ENCODE measurements around the gene STARD7. TPM values are rescaled to one million over a fixed set of nuclear protein-coding genes. Genes with fewer than 3 reads are reported as not detected.
A peak's percentile ranks its signal among the peaks of the same experiment; 100 is the strongest.

STARD7 gene
- total and polyA plus RNA-seq, 10 of the 15 experiments (the other 5 are each of a cell fraction or from before 2014, with no cell fraction given), result 85.4 to 237 (median 153) TPM

DNA sequence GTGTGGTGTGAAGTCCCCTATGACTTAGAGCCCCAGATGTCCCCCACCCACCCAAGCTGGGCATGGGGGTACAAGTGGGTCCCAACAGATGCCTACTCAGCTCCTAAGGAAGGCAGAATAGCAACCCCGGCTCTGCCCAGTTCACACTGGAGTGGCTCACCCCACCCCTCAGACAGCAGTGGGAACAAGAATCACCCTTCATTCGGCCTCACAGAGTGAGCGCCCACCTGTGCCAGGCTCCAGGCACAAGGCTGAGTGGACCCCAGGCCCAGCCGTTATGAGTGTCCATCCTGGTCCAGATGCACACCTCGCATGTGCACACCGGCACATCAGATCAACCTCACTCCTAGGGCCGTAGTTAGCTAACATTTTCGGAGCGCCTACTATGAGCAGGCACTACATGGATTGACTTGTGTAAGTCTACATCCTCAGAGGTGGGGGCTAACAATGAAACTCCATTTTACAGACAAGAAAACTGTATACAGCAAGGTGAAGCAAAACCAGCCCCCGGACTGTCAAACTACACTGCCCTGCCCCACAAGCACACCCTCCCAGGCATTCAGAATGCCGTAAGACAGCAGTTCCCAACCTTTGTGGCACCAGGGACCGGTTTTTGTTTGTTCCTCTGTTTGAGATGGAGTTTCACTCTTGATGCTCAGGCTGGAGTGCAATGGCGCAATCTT lies 67.5 kb downstream of the STARD7 start (continued):
- TF ChIP-seq, protein P1, sequence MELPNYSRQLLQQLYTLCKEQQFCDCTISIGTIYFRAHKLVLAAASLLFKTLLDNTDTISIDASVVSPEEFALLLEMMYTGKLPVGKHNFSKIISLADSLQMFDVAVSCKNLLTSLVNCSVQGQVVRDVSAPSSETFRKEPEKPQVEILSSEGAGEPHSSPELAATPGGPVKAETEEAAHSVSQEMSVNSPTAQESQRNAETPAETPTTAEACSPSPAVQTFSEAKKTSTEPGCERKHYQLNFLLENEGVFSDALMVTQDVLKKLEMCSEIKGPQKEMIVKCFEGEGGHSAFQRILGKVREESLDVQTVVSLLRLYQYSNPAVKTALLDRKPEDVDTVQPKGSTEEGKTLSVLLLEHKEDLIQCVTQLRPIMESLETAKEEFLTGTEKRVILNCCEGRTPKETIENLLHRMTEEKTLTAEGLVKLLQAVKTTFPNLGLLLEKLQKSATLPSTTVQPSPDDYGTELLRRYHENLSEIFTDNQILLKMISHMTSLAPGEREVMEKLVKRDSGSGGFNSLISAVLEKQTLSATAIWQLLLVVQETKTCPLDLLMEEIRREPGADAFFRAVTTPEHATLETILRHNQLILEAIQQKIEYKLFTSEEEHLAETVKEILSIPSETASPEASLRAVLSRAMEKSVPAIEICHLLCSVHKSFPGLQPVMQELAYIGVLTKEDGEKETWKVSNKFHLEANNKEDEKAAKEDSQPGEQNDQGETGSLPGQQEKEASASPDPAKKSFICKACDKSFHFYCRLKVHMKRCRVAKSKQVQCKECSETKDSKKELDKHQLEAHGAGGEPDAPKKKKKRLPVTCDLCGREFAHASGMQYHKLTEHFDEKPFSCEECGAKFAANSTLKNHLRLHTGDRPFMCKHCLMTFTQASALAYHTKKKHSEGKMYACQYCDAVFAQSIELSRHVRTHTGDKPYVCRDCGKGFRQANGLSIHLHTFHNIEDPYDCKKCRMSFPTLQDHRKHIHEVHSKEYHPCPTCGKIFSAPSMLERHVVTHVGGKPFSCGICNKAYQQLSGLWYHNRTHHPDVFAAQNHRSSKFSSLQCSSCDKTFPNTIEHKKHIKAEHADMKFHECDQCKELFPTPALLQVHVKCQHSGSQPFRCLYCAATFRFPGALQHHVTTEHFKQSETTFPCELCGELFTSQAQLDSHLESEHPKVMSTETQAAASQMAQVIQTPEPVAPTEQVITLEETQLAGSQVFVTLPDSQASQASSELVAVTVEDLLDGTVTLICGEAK (IDR thresholded peaks at IDR 0.05; ENCODE audit: borderline replicate concordance), result no peak
- TF ChIP-seq TCF3 (IDR thresholded peaks at IDR 0.05; ENCODE audit: borderline replicate concordance, insufficient read depth, low read depth, low read length), result 0 out of 2 replicates have a peak, but pooled peaks have one; percentile 9
- TF ChIP-seq, protein P2, sequence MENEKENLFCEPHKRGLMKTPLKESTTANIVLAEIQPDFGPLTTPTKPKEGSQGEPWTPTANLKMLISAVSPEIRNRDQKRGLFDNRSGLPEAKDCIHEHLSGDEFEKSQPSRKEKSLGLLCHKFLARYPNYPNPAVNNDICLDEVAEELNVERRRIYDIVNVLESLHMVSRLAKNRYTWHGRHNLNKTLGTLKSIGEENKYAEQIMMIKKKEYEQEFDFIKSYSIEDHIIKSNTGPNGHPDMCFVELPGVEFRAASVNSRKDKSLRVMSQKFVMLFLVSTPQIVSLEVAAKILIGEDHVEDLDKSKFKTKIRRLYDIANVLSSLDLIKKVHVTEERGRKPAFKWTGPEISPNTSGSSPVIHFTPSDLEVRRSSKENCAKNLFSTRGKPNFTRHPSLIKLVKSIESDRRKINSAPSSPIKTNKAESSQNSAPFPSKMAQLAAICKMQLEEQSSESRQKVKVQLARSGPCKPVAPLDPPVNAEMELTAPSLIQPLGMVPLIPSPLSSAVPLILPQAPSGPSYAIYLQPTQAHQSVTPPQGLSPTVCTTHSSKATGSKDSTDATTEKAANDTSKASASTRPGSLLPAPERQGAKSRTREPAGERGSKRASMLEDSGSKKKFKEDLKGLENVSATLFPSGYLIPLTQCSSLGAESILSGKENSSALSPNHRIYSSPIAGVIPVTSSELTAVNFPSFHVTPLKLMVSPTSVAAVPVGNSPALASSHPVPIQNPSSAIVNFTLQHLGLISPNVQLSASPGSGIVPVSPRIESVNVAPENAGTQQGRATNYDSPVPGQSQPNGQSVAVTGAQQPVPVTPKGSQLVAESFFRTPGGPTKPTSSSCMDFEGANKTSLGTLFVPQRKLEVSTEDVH (IDR thresholded peaks at IDR 0.05; ENCODE audit: low read depth, partially characterized antibody), result no peak
- TF ChIP-seq JUND (IDR thresholded peaks at IDR 0.05; ENCODE audit: low read depth, low read length), result no peak
- TF ChIP-seq, protein P3, sequence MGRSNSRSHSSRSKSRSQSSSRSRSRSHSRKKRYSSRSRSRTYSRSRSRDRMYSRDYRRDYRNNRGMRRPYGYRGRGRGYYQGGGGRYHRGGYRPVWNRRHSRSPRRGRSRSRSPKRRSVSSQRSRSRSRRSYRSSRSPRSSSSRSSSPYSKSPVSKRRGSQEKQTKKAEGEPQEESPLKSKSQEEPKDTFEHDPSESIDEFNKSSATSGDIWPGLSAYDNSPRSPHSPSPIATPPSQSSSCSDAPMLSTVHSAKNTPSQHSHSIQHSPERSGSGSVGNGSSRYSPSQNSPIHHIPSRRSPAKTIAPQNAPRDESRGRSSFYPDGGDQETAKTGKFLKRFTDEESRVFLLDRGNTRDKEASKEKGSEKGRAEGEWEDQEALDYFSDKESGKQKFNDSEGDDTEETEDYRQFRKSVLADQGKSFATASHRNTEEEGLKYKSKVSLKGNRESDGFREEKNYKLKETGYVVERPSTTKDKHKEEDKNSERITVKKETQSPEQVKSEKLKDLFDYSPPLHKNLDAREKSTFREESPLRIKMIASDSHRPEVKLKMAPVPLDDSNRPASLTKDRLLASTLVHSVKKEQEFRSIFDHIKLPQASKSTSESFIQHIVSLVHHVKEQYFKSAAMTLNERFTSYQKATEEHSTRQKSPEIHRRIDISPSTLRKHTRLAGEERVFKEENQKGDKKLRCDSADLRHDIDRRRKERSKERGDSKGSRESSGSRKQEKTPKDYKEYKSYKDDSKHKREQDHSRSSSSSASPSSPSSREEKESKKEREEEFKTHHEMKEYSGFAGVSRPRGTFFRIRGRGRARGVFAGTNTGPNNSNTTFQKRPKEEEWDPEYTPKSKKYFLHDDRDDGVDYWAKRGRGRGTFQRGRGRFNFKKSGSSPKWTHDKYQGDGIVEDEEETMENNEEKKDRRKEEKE (IDR thresholded peaks at IDR 0.05), result no peak
- TF ChIP-seq, protein P4, sequence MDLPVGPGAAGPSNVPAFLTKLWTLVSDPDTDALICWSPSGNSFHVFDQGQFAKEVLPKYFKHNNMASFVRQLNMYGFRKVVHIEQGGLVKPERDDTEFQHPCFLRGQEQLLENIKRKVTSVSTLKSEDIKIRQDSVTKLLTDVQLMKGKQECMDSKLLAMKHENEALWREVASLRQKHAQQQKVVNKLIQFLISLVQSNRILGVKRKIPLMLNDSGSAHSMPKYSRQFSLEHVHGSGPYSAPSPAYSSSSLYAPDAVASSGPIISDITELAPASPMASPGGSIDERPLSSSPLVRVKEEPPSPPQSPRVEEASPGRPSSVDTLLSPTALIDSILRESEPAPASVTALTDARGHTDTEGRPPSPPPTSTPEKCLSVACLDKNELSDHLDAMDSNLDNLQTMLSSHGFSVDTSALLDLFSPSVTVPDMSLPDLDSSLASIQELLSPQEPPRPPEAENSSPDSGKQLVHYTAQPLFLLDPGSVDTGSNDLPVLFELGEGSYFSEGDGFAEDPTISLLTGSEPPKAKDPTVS (IDR thresholded peaks at IDR 0.05; ENCODE audit: low read depth, low read length), result no peak
- TF ChIP-seq ZNF24 (IDR thresholded peaks at IDR 0.05), result no peak
- no peak for TF ChIP-seq FOXK2 (IDR thresholded peaks at IDR 0.05)
- no peak for TF ChIP-seq MTA2 (IDR thresholded peaks at IDR 0.05; ENCODE audit: low read depth)
- no peak for TF ChIP-seq CREB1 (IDR thresholded peaks at IDR 0.05; ENCODE audit: low read depth)
- TF ChIP-seq, protein P5, sequence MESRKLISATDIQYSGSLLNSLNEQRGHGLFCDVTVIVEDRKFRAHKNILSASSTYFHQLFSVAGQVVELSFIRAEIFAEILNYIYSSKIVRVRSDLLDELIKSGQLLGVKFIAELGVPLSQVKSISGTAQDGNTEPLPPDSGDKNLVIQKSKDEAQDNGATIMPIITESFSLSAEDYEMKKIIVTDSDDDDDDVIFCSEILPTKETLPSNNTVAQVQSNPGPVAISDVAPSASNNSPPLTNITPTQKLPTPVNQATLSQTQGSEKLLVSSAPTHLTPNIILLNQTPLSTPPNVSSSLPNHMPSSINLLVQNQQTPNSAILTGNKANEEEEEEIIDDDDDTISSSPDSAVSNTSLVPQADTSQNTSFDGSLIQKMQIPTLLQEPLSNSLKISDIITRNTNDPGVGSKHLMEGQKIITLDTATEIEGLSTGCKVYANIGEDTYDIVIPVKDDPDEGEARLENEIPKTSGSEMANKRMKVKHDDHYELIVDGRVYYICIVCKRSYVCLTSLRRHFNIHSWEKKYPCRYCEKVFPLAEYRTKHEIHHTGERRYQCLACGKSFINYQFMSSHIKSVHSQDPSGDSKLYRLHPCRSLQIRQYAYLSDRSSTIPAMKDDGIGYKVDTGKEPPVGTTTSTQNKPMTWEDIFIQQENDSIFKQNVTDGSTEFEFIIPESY (IDR thresholded peaks at IDR 0.05), result no peak
- no peak for TF ChIP-seq SUPT20H (IDR thresholded peaks at IDR 0.05; ENCODE audit: borderline replicate concordance, control insufficient read depth, low read depth, low read length)
- no peak for TF ChIP-seq ZZZ3 (IDR thresholded peaks at IDR 0.05; ENCODE audit: control insufficient read depth, insufficient read length, low read depth)
- no peak for TF ChIP-seq GATAD2B (conservative IDR thresholded peaks at IDR 0.05; ENCODE audit: low read depth)
- TF ChIP-seq SMAD5 (IDR thresholded peaks at IDR 0.05; ENCODE audit: low read depth), result 0 out of 2 replicates have a peak, but pooled peaks have one; percentile 85
- no peak for TF ChIP-seq MYB (IDR thresholded peaks at IDR 0.05; ENCODE audit: borderline replicate concordance, low read depth, low read length)

Data from GM12878 (cell line).